ENCODE measurements around the gene TMPRSS11D.

The TMPRSS11D gene

GRCh38 chr4:67926485-67926884 lies 42.7 kb upstream of the TMPRSS11D start:
- H3K27ac ChIP-seq = no peak overlapping the region
- intact Hi-C loops (cut with DNase I; ENCODE audit: low total_unique reads) = no loop called here
- DNase-seq = no peak
- H3K27me3 ChIP-seq = no peaks in the 10 kb centered on the region
- no peak for TF ChIP-seq CTCF (IDR thresholded peaks at IDR 0.05)
- no peaks in the 10 kb centered on the region for H3K4me1 ChIP-seq
- H3K4me3 ChIP-seq = no peak overlapping the region
- H3K9me3 ChIP-seq = no peaks in the 10 kb centered on the region
- H3K36me3 ChIP-seq = no peaks in the 10 kb centered on the region

GRCh38 chr4:67922697-67923096 lies 38.9 kb upstream of the TMPRSS11D start:
- no peak for TF ChIP-seq CTCF (IDR thresholded peaks at IDR 0.05)
- Histone ChIP-seq H3K36me3 (no peaks in the 10 kb centered on the region), H3K4me1 (no peaks in the 10 kb centered on the region), H3K4me3 (no peak overlapping the region), H3K9me3 (no peaks in the 10 kb centered on the region), H3K27ac (no peak overlapping the region), H3K27me3 (no peaks in the 10 kb centered on the region)
- DNase-seq = no peak
- intact Hi-C loops (cut with DNase I; ENCODE audit: low total_unique reads) = no loop called here

- H3K27ac ChIP-seq = no peak overlapping the region
- no peak for DNase-seq
- no peak overlapping the region for H3K4me3 ChIP-seq
- H3K36me3 ChIP-seq = no peaks in the 10 kb centered on the region
- H3K27me3 ChIP-seq = no peaks in the 10 kb centered on the region
- no peaks in the 10 kb centered on the region for H3K9me3 ChIP-seq
- intact Hi-C loops (cut with DNase I; ENCODE audit: low total_unique reads) = no loop called here
- no peaks in the 10 kb centered on the region for H3K4me1 ChIP-seq
- TF ChIP-seq CTCF (IDR thresholded peaks at IDR 0.05) = no peak
These were observed 34.6 kb upstream of the TMPRSS11D start for GRCh38 chr4:67918428-67918827.

GRCh38 chr4:67915400-67915966 lies 31.7 kb upstream of the TMPRSS11D start:
- DNase-seq = no peak
- intact Hi-C loops (cut with DNase I; ENCODE audit: low total_unique reads) = no loop called here

GRCh38 chr4:67912080-67912479 lies 28.3 kb upstream of the TMPRSS11D start:
- Histone ChIP-seq H3K4me3 (no peak overlapping the region), H3K4me1 (no peaks in the 10 kb centered on the region), H3K36me3 (no peaks in the 10 kb centered on the region), H3K9me3 (no peaks in the 10 kb centered on the region), H3K27ac (no peak overlapping the region), H3K27me3 (no peaks in the 10 kb centered on the region)
- no peak for TF ChIP-seq CTCF (IDR thresholded peaks at IDR 0.05)
- DNase-seq = no peak
- intact Hi-C loops (cut with DNase I; ENCODE audit: low total_unique reads) = no loop called here

More at GRCh38 chr4:67915400-67915966, 31.7 kb upstream of the TMPRSS11D start:
- Histone ChIP-seq H3K27me3 (no peaks in the 10 kb centered on the region), H3K4me3 (no peak overlapping the region), H3K4me1 (no peaks in the 10 kb centered on the region), H3K36me3 (no peaks in the 10 kb centered on the region), H3K9me3 (no peaks in the 10 kb centered on the region), H3K27ac (no peak overlapping the region)
- no peak for TF ChIP-seq CTCF (IDR thresholded peaks at IDR 0.05)

GRCh38 chr4:67911638-67912037 lies 27.8 kb upstream of the TMPRSS11D start:
- intact Hi-C loops (cut with DNase I; ENCODE audit: low total_unique reads) = no loop called here
- TF ChIP-seq CTCF (IDR thresholded peaks at IDR 0.05) = no peak
- H3K36me3 ChIP-seq = no peaks in the 10 kb centered on the region
- H3K9me3 ChIP-seq = no peaks in the 10 kb centered on the region
- no peaks in the 10 kb centered on the region for H3K4me1 ChIP-seq
- H3K4me3 ChIP-seq = no peak overlapping the region
- no peak for DNase-seq
- no peaks in the 10 kb centered on the region for H3K27me3 ChIP-seq
- H3K27ac ChIP-seq = no peak overlapping the region
